B cell (primary cell): Measurements from ENCODE around the gene KRT20.

Experiments
- CTCF ChIP-seq: fragments of 200-600 bp; IDR thresholded peaks from one replicate; pipeline ENCODE4 v1.8.0; 2022; ENCODE audit warnings: antibody characterized with exemption, mild to moderate bottlenecking
- EZH2 ChIP-seq: IDR thresholded peaks from 2 replicates; pipeline ENCODE4 v1.6.1; 2012; ENCODE audit warnings: borderline replicate concordance, low read depth, mild to moderate bottlenecking, moderate library complexity, low read length; ENCODE audit not compliant: insufficient read depth, poor library complexity, severe bottlenecking

- TF ChIP-seq CTCF, result no peak
- no peak for TF ChIP-seq EZH2
These were observed 41.8 kb downstream of the KRT20 start for GRCh38 chr17:40843242-40843641.
